ENCODE results near the gene TRIM36.

Gene TRIM36

GRCh38 chr5:115147052-115147451, 22.7 kb downstream of the TRIM36 start:
- no peak for DNase-seq (ENCODE audit: low read depth)
- no peak overlapping the region for H3K4me3 ChIP-seq (ENCODE audit: low read depth, low read length)
- TF ChIP-seq, protein P1, sequence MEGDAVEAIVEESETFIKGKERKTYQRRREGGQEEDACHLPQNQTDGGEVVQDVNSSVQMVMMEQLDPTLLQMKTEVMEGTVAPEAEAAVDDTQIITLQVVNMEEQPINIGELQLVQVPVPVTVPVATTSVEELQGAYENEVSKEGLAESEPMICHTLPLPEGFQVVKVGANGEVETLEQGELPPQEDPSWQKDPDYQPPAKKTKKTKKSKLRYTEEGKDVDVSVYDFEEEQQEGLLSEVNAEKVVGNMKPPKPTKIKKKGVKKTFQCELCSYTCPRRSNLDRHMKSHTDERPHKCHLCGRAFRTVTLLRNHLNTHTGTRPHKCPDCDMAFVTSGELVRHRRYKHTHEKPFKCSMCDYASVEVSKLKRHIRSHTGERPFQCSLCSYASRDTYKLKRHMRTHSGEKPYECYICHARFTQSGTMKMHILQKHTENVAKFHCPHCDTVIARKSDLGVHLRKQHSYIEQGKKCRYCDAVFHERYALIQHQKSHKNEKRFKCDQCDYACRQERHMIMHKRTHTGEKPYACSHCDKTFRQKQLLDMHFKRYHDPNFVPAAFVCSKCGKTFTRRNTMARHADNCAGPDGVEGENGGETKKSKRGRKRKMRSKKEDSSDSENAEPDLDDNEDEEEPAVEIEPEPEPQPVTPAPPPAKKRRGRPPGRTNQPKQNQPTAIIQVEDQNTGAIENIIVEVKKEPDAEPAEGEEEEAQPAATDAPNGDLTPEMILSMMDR (IDR thresholded peaks at IDR 0.05; ENCODE audit: low read depth, low read length, missing control alignments) = no peak

- TF ChIP-seq, protein P1 (IDR thresholded peaks at IDR 0.05; ENCODE audit: low read depth, low read length, missing control alignments) = no peak
- DNase-seq (ENCODE audit: low read depth) = no peak
- no peak overlapping the region for H3K4me3 ChIP-seq (ENCODE audit: low read depth, low read length)
These were observed 33.4 kb downstream of the TRIM36 start for GRCh38 chr5:115136294-115136693.

DNA sequence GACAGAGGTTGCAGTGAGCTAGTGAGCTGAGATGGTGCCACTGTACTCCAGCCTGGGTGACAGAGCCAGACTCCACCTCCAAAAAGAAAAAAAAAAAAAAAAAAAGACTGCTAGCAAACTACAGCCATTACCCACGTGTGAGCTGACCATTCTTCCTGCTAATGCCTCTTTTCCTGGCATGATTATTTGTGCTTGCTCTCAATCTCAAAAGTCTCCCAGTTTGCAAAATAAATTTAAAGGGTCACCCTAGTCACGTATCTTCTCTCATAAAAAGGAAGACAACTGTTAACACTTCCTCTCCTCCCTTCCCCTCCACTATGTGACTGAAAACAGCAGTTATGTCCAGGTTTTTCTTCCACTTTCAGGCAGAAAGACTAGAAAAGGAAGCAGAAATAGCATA, 37.2 kb downstream of the TRIM36 start:
- TF ChIP-seq, protein P1 (IDR thresholded peaks at IDR 0.05; ENCODE audit: low read depth, low read length, missing control alignments) = no peak
- no peak for DNase-seq (ENCODE audit: low read depth)
- no peak overlapping the region for H3K4me3 ChIP-seq (ENCODE audit: low read depth, low read length)

- DNase-seq (ENCODE audit: low read depth) = no peak
- no peak overlapping the region for H3K4me3 ChIP-seq (ENCODE audit: low read depth, low read length)
- TF ChIP-seq, protein P1 (IDR thresholded peaks at IDR 0.05; ENCODE audit: low read depth, low read length, missing control alignments) = no peak
These were observed 43.4 kb downstream of the TRIM36 start for GRCh38 chr5:115126303-115126702.

DNA sequence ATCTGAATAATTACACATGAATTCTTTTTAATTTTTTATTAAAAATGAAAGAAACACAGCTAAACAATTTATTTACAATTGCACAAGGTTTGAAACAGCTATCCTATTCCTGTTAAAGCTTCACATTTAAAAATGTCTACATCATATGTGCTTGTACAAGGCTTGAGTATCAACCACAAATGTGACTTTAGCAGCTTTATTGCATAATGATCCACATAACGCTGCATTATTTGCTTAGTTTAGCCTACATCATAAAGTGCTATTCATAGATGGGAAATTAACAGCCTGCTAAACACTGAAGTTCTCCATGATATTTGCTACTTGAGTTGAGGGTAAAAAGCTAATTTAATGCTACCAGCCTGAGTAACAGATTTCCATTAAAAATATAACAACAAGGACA, 45.0 kb downstream of the TRIM36 start:
- TF ChIP-seq, protein P1 (IDR thresholded peaks at IDR 0.05; ENCODE audit: low read depth, low read length, missing control alignments) = no peak
- DNase-seq (ENCODE audit: low read depth) = no peak
- H3K4me3 ChIP-seq (ENCODE audit: low read depth, low read length) = no peak overlapping the region

GRCh38 chr5:115116001-115116400, 53.7 kb downstream of the TRIM36 start:
- DNase-seq (ENCODE audit: low read depth) = no peak
- H3K4me3 ChIP-seq (ENCODE audit: low read depth, low read length) = no peak overlapping the region
- TF ChIP-seq, protein P1 (IDR thresholded peaks at IDR 0.05; ENCODE audit: low read depth, low read length, missing control alignments) = no peak

GRCh38 chr5:115109840-115110239, 59.9 kb downstream of the TRIM36 start:
- TF ChIP-seq, protein P1 (IDR thresholded peaks at IDR 0.05; ENCODE audit: low read depth, low read length, missing control alignments) = no peak
- H3K4me3 ChIP-seq (ENCODE audit: low read depth, low read length) = no peak overlapping the region

More at GRCh38 chr5:115109840-115110239, 59.9 kb downstream of the TRIM36 start:
- no peak for DNase-seq (ENCODE audit: low read depth)

Data from GM12864 (cell line).